ENCODE measurements around the gene NME1.
"Not testable (repeated sequence)": the region's sequence is repeated elsewhere in the genome, so short reads cannot be mapped to it uniquely, and the experiment has no call there.

The NME1 gene

GRCh38 chr17:51120357-51120738, 33.0 kb upstream of the NME1 start:
- Histone ChIP-seq H2AFZ (ENCODE audit: low read length) (no peak overlapping the region), H3K36me3 (ENCODE audit: insufficient read depth, low read length) (no peaks in the 10 kb centered on the region), H3K9ac (ENCODE audit: low read length) (peak overlapping the region; percentile 94), H3F3A (ENCODE audit: insufficient read depth, low read length) (no peaks in the 10 kb centered on the region), H3K4me2 (ENCODE audit: low read length) (peak overlapping the region; percentile 88), H3K79me2 (ENCODE audit: insufficient read depth, low read length) (peaks cover 43% of the 10 kb centered on the region), H3K4me1 (ENCODE audit: insufficient read depth, low read length, severe bottlenecking) (peaks cover 41% of the 10 kb centered on the region), H4K20me1 (ENCODE audit: insufficient read depth, low read length) (no peaks in the 10 kb centered on the region), H3K9me2 (ENCODE audit: low read depth, low read length) (no peaks in the 10 kb centered on the region), H3K27ac (ENCODE audit: low read depth, low read length, poor library complexity, severe bottlenecking) (peak overlapping the region; percentile 86), H3K4me3 (ENCODE audit: low read depth, low read length, poor library complexity, severe bottlenecking) (peak overlapping the region; percentile 92), H3K9me3 (ENCODE audit: low read length) (no peaks in the 10 kb centered on the region), H3K27me3 (ENCODE audit: insufficient read depth, low read length) (no peaks in the 10 kb centered on the region)
- TF ChIP-seq CTCF (IDR thresholded peaks at IDR 0.05; ENCODE audit: low read length) (no peak), EZH2 (IDR thresholded peaks at IDR 0.05; ENCODE audit: borderline replicate concordance, low read length) (no peak)

GRCh38 chr17:51120739-51121619, 32.4 kb upstream of the NME1 start, which contains the start of gene SPAG9:
TSS of gene SPAG9 (minus strand) at chr17:51120868. CDS start at chr17:51120656, 212 bp downstream.
- no peaks in the 10 kb centered on the region for H3K9me2 ChIP-seq (ENCODE audit: low read depth, low read length)
- no peaks in the 10 kb centered on the region for H3K36me3 ChIP-seq (ENCODE audit: insufficient read depth, low read length)
- no peak for TF ChIP-seq EZH2 (IDR thresholded peaks at IDR 0.05; ENCODE audit: borderline replicate concordance, low read length)
- no peak for TF ChIP-seq CTCF (IDR thresholded peaks at IDR 0.05; ENCODE audit: low read length)
- peaks cover 41% of the 10 kb centered on the region for H3K4me1 ChIP-seq (ENCODE audit: insufficient read depth, low read length, severe bottlenecking)
- peak within 1 kb of the TSS; percentile 49; the same call in 1 of the 2 replicates for H2AFZ ChIP-seq (ENCODE audit: low read length)
- H4K20me1 ChIP-seq (ENCODE audit: insufficient read depth, low read length), result no peaks in the 10 kb centered on the region
- H3F3A ChIP-seq (ENCODE audit: insufficient read depth, low read length), result no peaks in the 10 kb centered on the region
- no peaks in the 10 kb centered on the region for H3K27me3 ChIP-seq (ENCODE audit: insufficient read depth, low read length)
- H3K4me2 ChIP-seq (ENCODE audit: low read length), result peak within 1 kb of the TSS; percentile 95
- no peaks in the 10 kb centered on the region for H3K9me3 ChIP-seq (ENCODE audit: low read length)
- H3K27ac ChIP-seq (ENCODE audit: low read depth, low read length, poor library complexity, severe bottlenecking), result peak within 1 kb of the TSS; percentile 86
- peak within 1 kb of the TSS; percentile 92 for H3K4me3 ChIP-seq (ENCODE audit: low read depth, low read length, poor library complexity, severe bottlenecking)
- H3K9ac ChIP-seq (ENCODE audit: low read length), result peak within 1 kb of the TSS; percentile 94
- peaks cover 37% of the 10 kb centered on the region for H3K79me2 ChIP-seq (ENCODE audit: insufficient read depth, low read length)

- Histone ChIP-seq H3K4me1 (ENCODE audit: insufficient read depth, low read length, severe bottlenecking) (peaks cover 32% of the 10 kb centered on the region), H2AFZ (ENCODE audit: low read length) (no peak overlapping the region), H3K9me3 (ENCODE audit: low read length) (no peaks in the 10 kb centered on the region), H3K27ac (ENCODE audit: low read depth, low read length, poor library complexity, severe bottlenecking) (peak overlapping the region; percentile 72), H3K36me3 (ENCODE audit: insufficient read depth, low read length) (no peaks in the 10 kb centered on the region), H3K79me2 (ENCODE audit: insufficient read depth, low read length) (peaks cover 28% of the 10 kb centered on the region), H3K27me3 (ENCODE audit: insufficient read depth, low read length) (no peaks in the 10 kb centered on the region), H3K4me3 (ENCODE audit: low read depth, low read length, poor library complexity, severe bottlenecking) (peak overlapping the region; percentile 78), H3F3A (ENCODE audit: insufficient read depth, low read length) (no peaks in the 10 kb centered on the region), H3K4me2 (ENCODE audit: low read length) (peak overlapping the region; percentile 95), H3K9me2 (ENCODE audit: low read depth, low read length) (no peaks in the 10 kb centered on the region), H3K9ac (ENCODE audit: low read length) (peak overlapping the region; percentile 90), H4K20me1 (ENCODE audit: insufficient read depth, low read length) (no peaks in the 10 kb centered on the region)
- TF ChIP-seq CTCF (IDR thresholded peaks at IDR 0.05; ENCODE audit: low read length) (no peak), EZH2 (IDR thresholded peaks at IDR 0.05; ENCODE audit: borderline replicate concordance, low read length) (no peak)
These were observed 31.5 kb upstream of the NME1 start for GRCh38 chr17:51121620-51122472.

GRCh38 chr17:51122473-51123115, 30.8 kb upstream of the NME1 start:
- not testable (repeated sequence) for H3K4me3 ChIP-seq (ENCODE audit: low read depth, low read length, poor library complexity, severe bottlenecking); H3K27ac ChIP-seq (ENCODE audit: low read depth, low read length, poor library complexity, severe bottlenecking)

More at GRCh38 chr17:51122473-51123115, 30.8 kb upstream of the NME1 start:
- H3K9ac ChIP-seq (ENCODE audit: low read length); H3K27me3 ChIP-seq (ENCODE audit: insufficient read depth, low read length); H2AFZ ChIP-seq (ENCODE audit: low read length); H3K9me2 ChIP-seq (ENCODE audit: low read depth, low read length); H3K9me3 ChIP-seq (ENCODE audit: low read length); H3K4me2 ChIP-seq (ENCODE audit: low read length); H3F3A ChIP-seq (ENCODE audit: insufficient read depth, low read length); H3K36me3 ChIP-seq (ENCODE audit: insufficient read depth, low read length); H4K20me1 ChIP-seq (ENCODE audit: insufficient read depth, low read length): not testable (repeated sequence)
- Histone ChIP-seq H3K4me1 (ENCODE audit: insufficient read depth, low read length, severe bottlenecking) (peaks cover 24% of the 10 kb centered on the region), H3K79me2 (ENCODE audit: insufficient read depth, low read length) (peaks cover 21% of the 10 kb centered on the region)

Measured in OCI-LY1 (cell line).